Epithelial cell of esophagus (primary cell): ENCODE measurements around the gene NOD1.
"Not testable (repeated sequence)": the region's sequence is repeated elsewhere in the genome, so short reads cannot be mapped to it uniquely, and the experiment has no call there.

Source experiments
- DNase-seq: peaks from one replicate; pipeline ENCODE4 v3.0.0; 2010; ENCODE audit warnings: low read depth
- H3K4me3 ChIP-seq: 2 replicates; pipeline ENCODE4 v1.5.1; 2011; ENCODE audit warnings: mild to moderate bottlenecking, low read length, control low read depth
- CTCF ChIP-seq: IDR thresholded peaks from 2 replicates; pipeline ENCODE4 v1.5.1; 2011; ENCODE audit warnings: low read depth, mild to moderate bottlenecking, low read length, control low read depth, inconsistent platforms; ENCODE audit not compliant: insufficient read depth; ENCODE audit errors: missing control alignments

Gene NOD1

GRCh38 chr7:30503274-30504212 is 25.0 kb upstream of the NOD1 start:
- DNase-seq: no peak
- peak overlapping the region; percentile 95 for H3K4me3 ChIP-seq

GRCh38 chr7:30502470-30503251 is 24.1 kb upstream of the NOD1 start:
- TF ChIP-seq CTCF: no peak
- H3K4me3 ChIP-seq: no peak overlapping the region
- DNase-seq: peak; percentile 59

More at GRCh38 chr7:30503274-30504212, 25.0 kb upstream of the NOD1 start:
- no peak for TF ChIP-seq CTCF

GRCh38 chr7:30501264-30501663 is 22.7 kb upstream of the NOD1 start:
- TF ChIP-seq CTCF: no peak
- no peak for DNase-seq
- no peak overlapping the region for H3K4me3 ChIP-seq

GRCh38 chr7:30493228-30493627 is 14.6 kb upstream of the NOD1 start:
- DNase-seq: no peak
- TF ChIP-seq CTCF: no peak
- H3K4me3 ChIP-seq: no peak overlapping the region

GRCh38 chr7:30491417-30491816 is 12.8 kb upstream of the NOD1 start:
- DNase-seq: no peak
- H3K4me3 ChIP-seq: no peak overlapping the region
- no peak for TF ChIP-seq CTCF

GRCh38 chr7:30487371-30487770 is 8.8 kb upstream of the NOD1 start:
- H3K4me3 ChIP-seq: no peak overlapping the region
- no peak for DNase-seq
- no peak for TF ChIP-seq CTCF

GRCh38 chr7:30485667-30486066 is 7.1 kb upstream of the NOD1 start:
- H3K4me3 ChIP-seq: no peak overlapping the region
- TF ChIP-seq CTCF: no peak
- DNase-seq: no peak

GRCh38 chr7:30481416-30481815 is 2.8 kb upstream of the NOD1 start:
- not testable (repeated sequence) for H3K4me3 ChIP-seq, DNase-seq
